ENCODE results near the gene EIF4B. TPM values are rescaled to one million over a fixed set of nuclear protein-coding genes. Genes with fewer than 3 reads are reported as not detected.

The EIF4B gene
- total and polyA plus RNA-seq, 9 of the 15 experiments (the other 6 are each of a cell fraction or from before 2014, with no cell fraction given), result 138 to 669 (median 552) TPM

DNA sequence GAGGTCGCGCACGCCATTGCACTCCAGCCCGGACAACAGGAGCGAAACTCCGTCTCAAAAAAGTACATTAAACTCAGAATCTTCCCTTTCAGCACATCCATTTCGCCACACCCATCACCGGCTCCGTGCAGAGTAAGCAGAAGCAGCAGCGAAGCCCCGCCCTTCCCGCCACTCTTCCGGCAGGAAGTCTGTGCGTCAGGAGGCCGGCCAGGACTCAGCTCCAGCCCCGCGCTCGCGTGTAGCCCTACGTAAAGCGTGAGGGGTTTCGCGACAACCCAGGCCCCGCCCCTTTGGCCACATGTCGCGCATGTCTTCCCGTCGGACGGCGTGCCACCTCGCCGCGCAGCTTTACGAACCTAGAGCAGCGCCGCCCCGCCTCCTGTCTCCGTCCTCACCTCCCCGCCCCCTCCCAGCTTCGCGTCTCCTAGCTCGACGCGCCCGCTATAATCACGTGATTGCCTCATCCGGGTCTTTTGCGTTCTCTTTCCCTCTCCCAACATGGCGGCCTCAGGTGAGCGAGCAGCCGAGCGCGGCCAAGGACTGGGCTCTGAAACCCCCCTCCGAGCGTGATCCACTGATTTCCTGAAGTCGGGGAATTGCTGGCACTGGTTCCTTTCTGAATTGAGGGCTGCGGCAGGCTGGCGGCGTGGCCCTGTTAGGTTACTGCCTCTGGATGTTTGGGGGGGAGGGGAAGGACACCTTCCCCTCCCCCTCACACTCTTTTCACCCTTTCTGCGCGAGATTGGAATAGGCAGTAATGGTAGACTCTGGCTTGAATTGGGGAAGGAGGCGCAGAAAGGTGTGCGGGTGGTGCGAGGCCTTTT, at the start of gene EIF4B (continued):
- TF ChIP-seq, protein P1, sequence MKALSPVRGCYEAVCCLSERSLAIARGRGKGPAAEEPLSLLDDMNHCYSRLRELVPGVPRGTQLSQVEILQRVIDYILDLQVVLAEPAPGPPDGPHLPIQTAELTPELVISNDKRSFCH (CRISPR knock-in tag; IDR thresholded peaks at IDR 0.05), result no peak
- TF ChIP-seq, protein P1 (tag; IDR thresholded peaks at IDR 0.05), result no peak
- TF ChIP-seq, protein P2, sequence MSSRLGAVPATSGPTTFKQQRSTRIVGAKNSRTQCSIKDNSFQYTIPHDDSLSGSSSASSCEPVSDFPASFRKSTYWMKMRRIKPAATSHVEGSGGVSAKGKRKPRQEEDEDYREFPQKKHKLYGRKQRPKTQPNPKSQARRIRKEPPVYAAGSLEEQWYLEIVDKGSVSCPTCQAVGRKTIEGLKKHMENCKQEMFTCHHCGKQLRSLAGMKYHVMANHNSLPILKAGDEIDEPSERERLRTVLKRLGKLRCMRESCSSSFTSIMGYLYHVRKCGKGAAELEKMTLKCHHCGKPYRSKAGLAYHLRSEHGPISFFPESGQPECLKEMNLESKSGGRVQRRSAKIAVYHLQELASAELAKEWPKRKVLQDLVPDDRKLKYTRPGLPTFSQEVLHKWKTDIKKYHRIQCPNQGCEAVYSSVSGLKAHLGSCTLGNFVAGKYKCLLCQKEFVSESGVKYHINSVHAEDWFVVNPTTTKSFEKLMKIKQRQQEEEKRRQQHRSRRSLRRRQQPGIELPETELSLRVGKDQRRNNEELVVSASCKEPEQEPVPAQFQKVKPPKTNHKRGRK (tag; IDR thresholded peaks at IDR 0.05), result no peak
- TF ChIP-seq FOXP4 (CRISPR knock-in tag; IDR thresholded peaks at IDR 0.05; ENCODE audit: borderline replicate concordance), result no peak
- no peak for TF ChIP-seq ZNF347 (CRISPR knock-in tag; IDR thresholded peaks at IDR 0.05; ENCODE audit: low read depth)
- no peak for TF ChIP-seq CHAMP1 (IDR thresholded peaks at IDR 0.05)
- 0 out of 2 replicates have a peak, but pooled peaks have one; percentile 19 for TF ChIP-seq ZNF239 (CRISPR knock-in tag; IDR thresholded peaks at IDR 0.05)
- no peak for TF ChIP-seq ZNF436 (CRISPR knock-in tag; IDR thresholded peaks at IDR 0.05)
- TF ChIP-seq RAD21 (CRISPR knock-in tag; conservative IDR thresholded peaks at IDR 0.05 in 1 of 2, IDR thresholded peaks at IDR 0.05 in 1 of 2), result 0 out of 4 replicates have a peak, but pooled peaks of 1 of the 2 experiments have one; percentile 7
- TF ChIP-seq ZBTB49 (CRISPR knock-in tag; IDR thresholded peaks at IDR 0.05; ENCODE audit: borderline replicate concordance), result no peak
- TF ChIP-seq ZC3H4 (CRISPR knock-in tag; IDR thresholded peaks at IDR 0.05; ENCODE audit: borderline replicate concordance), result no peak
- no peak for TF ChIP-seq PTTG1 (tag; IDR thresholded peaks at IDR 0.05; ENCODE audit: low read depth)
- TF ChIP-seq U2AF1 (optimal IDR thresholded peaks at IDR 0.05; ENCODE audit: low read depth, low read length), result no peak
- TF ChIP-seq POLR3G (IDR thresholded peaks at IDR 0.05; ENCODE audit: extremely low read depth, insufficient read length, insufficient replicate concordance), result no peak
- TF ChIP-seq, protein P3, sequence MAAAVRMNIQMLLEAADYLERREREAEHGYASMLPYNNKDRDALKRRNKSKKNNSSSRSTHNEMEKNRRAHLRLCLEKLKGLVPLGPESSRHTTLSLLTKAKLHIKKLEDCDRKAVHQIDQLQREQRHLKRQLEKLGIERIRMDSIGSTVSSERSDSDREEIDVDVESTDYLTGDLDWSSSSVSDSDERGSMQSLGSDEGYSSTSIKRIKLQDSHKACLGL (CRISPR knock-in tag; IDR thresholded peaks at IDR 0.05; ENCODE audit: borderline replicate concordance, poor library complexity, severe bottlenecking), result no peak
- 0 out of 2 replicates have a peak, but pooled peaks have one; percentile 63 for TF ChIP-seq ZNF445 (CRISPR knock-in tag; IDR thresholded peaks at IDR 0.05; ENCODE audit: low read depth)
